HG03432 (cell line): ENCODE data around the gene TMEM185B.
A peak's percentile ranks its signal among the peaks of the same experiment; 100 is the strongest.
"Not testable (repeated sequence)": the region's sequence is repeated elsewhere in the genome, so short reads cannot be mapped to it uniquely, and the experiment has no call there.

Source experiments
- ATAC-seq: cut with Tn5 transposase; IDR thresholded peaks from one replicate; pipeline ENCODE4 v1.9.1; 2021; ENCODE audit warnings: mild to moderate bottlenecking, moderate library complexity; ENCODE audit not compliant: unreplicated experiment

TMEM185B gene

DNA sequence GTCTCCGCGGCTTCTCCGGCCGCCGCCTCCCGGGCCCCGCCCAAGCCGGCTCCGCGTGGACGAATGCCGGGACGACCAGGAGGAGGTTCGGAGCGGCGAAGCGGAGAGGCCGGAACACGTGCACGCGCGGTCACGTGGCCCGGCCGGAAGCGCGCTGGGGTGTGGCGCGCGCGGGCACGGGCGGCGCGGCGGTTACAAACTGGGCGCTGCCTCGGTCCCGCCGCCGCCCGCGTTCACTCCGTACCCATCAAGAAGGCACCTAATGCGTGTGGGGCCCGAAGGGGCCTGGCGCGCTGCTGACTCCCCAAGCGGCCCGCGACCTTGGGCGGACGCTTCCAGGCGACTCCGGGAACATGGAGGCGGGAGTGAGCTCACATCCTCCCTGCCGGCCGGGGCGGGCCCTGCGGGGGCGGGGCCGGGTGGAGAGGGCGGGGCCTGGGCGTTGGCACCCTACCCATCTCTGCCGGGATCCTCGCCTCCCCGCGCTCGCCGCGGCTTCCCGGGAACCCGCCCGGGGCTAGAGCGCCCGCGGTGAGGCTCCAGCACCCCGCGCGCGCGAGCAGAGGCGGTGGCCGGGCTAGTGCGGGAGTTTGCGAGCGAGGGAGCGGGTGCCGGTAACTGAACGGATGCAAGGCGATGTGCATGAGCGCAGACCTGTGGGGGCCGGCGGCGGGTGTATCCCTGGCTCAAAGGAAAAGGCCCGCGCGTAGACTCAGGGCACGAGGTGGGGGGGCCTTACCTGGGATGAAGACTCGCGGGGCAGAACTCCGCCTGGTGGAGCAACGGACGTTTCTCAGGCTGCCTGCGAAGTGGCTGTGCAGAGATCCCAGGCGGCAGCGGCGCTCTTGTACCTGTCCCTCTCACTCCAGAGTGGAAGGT, at the start of gene TMEM185B:
TSS of gene TMEM185B (minus strand) at position 367 of the 879 bp plus-strand sequence. CDS start 424 bp downstream, outside the sequence.
- peak; percentile 93 for ATAC-seq

DNA sequence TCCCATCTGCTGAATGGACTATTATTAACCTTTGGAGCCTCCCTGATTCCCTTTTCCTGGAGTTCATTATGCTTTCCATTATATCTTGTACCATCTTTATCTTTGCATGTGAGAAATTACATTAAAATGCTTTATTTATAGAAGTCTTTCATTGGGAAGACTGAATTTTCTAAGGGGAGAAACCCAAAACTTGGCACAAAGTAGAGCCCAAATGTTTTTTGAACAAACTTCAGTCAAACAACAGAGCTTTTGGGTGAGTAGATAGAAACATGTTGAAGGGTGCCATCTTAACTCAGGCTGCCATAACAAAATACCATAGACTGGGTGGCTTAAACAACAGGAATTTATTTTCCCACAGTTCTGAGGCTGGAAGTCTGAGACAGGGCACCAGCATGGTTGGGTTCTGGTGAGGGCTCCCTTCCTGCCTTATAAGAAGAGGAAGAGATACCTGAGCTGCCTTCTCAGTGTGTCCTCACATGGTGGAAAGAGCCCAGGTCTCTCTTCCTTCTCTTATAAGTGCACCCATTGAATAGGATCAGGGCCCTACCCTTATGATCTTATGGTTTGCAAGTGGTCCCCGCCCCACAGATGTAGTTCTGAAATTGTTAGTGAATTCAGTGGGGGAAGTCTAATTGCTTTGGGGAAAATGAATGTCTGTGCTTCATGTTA, 48.6 kb upstream of the TMEM185B start:
- ATAC-seq = no peak

DNA sequence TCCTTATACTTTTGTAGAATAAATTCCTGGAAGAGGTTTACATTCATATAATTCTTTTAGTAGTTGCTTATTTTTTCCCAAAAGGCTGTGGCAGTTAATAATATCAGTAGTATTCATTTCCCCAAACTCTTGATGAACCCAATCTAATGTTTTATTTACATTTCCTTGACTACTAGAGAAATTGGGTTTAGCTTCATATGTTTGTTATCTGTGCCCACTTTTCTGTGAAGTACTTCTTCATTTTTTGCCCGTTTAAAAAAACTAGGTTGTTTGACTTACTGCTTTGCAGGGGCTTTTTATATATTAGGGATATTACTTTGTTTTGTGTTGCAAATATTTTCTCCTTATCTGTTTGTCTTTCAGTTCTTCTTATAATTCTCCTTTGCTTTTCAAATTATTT, 46.6 kb upstream of the TMEM185B start:
- no peak for ATAC-seq

DNA sequence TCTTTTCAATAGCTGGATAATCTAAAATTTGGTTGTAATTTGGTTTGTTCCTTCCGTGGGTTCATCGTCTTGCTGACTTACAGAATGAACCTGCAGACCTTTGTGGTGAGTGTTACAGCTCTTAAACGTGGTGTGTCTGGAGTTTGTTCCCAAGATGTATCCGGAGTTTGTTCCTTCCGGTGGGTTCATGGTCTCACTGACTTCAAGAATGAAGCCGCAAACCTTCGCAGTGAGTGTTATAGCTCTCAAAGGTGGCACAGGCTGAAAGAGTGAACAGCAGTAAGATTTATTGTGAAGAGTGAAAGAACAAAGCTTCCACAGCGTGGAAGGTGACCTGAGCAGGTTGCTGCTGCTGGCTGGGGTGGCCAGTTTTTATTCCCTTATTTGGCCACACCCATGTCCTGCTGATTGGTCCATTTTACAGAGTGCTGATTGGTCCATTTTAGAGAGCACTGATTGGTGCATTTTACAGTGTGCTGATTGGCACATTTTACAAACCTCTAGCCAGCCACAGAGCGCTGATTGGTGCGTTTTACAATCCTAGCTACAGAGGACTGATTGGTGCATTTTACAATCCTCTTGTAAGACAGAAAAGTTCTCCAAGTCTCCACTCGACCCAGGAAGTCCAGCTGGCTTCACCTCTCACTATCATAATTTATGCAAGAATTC, 46.0 kb upstream of the TMEM185B start:
- ATAC-seq = no peak

DNA sequence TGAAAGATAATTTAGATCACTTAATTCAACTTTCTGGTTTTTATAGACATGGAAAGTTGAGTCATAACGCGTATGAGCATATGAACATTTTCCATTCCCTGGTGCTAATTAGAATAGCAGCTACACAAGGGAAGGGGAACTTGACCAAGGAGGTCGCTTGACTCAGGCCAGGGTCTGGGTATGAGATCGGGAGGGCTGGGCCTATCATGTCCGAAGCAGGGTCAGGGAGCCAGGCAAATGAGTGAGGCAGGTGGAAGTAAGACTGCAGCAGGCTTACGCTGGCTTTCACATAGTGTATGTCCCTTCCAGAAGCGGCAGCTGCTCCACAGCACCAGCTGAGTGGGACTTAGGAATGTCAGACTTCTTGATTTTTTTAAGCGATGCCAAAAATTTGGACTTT, 44.1 kb upstream of the TMEM185B start:
- no peak for ATAC-seq

DNA sequence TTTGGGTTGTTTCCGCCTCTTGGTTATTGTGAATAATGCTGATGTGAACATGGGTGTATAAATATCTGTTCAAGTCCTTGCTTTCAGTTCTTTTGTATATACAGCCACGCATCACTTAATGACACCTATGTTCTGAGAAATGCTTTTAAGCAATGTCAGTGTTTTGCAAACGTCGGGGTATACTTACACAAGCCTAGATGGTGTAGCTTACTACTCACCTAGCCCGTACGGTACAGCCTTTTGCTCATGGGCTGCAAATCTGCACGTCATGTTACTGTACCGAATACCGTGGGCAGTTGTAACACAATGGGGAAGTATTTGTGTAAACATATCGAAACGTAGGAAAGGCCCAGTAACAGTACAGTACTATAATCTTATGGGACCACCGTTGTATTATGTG, 41.8 kb upstream of the TMEM185B start:
- ATAC-seq = peak; percentile 51

DNA sequence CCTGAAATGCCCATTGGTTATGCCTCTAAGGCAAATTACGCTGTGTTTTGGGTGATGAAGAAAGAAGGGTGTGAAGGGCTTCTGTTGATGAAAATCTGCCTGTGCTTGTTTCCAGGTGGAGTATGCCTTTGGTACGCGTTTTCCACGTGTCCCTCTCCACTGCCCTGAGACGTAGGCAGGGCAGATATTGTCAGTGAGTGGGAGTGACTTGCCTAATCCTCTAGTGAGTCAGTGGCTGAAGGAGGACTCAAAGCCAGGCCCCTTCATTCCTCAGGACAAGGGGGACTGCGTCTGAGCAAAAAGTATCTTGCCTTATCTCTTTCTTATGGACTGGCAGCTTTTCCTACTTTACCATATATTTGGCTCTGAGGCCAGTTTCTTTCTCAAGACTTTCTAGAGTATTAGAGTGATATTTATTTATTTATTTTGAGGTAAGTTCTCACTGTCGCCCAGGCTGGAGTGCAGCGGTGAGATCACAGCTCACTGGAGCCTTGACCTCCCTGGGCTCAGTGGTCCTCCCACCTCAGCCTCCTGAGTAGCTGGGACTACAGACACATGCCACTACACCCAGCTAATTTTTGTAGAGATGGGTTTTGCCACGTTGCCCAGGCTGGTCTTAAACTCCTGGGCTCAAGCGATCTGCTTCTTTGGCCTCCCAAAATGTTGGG, 39.7 kb upstream of the TMEM185B start:
- no peak for ATAC-seq

DNA sequence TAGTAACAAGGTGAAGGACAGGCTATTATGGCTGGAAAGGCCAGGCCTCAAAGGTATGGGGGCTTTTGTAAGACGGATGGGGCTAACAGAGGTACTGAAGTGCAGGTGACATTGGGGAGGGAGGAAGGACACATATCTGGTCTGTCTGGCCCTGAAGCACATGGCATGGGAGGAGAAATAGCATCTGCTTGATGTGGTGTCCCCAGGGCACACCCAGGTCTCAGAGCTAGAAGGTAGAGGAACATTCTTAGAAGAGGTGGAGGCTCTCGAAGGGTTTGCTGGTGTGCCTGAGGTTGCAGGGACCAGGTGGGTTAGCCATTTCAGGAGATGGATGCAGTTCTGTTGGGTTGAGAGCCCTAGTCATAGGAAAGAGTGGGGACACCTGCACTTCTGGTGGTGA, 39.0 kb upstream of the TMEM185B start:
- ATAC-seq = no peak

DNA sequence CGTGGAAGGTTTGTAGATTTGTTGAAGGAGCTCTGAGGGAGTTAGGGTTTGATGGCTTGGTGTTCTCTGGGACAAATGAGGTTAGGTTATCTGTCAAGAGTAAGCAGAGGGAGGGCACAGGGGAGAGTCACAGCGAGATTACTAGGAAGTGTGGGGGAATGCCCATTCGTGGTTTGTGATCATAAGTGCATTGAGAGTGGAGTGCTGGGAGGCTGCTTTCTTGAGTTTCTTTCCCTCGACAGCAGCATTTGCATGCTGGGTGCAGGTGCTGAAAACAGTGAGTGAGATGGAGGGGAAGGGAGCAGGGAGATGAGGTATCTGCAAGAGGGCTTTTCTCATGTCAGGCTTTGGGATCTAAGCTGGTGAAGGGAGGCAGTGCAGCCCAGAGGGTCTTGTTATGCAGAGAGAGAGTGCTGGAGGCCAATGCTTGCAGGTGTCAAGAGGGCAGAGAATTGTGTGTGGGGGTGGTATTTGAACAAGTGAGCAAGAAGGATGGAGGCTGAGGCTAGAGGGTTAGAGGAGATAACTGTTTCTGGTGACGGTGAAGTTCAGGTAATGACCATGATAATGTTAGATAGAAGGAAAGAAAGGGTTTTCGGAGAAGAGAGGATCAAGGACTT, 38.3 kb upstream of the TMEM185B start:
- peak; percentile 88 for ATAC-seq

DNA sequence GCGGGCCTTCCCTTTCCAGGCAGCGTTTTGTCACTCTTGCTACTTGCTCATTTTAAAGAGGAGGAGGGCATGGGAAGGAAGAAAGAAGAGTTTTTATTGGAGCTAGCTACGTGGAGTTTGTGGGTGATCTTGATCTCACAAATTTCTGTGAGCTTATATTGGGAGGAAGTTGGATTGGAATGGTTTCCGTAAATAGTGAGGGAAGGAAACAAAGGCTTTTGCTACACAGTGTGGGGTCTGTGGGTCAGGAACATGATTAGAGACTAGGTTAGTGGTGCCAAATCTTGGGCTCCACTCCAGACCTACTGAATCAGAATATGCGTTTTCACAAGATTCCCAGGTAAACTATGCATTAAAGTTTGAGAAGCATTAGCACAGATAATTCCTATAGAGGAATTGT, 37.5 kb upstream of the TMEM185B start:
- ATAC-seq = no peak

DNA sequence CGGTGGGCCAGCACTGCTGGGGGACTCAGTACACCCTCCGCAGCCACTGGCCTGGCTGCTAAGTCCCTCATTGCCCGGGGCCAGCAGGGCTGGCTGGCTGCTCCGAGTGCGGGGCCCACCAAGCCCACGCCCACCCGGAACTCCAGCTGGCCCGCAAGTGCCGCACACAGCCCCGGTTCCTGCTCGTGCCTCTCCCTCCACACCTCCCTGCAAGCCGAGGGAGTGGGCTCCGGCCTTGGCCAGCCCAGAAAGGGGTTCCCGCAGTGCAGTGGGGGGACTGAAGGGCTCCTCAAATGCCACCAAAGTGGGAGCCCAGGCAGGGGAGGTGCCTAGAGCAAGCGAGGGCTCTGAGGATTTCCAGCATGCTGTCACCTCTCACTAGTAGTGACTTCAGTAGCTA, 36.7 kb upstream of the TMEM185B start:
- not testable (repeated sequence) for ATAC-seq

DNA sequence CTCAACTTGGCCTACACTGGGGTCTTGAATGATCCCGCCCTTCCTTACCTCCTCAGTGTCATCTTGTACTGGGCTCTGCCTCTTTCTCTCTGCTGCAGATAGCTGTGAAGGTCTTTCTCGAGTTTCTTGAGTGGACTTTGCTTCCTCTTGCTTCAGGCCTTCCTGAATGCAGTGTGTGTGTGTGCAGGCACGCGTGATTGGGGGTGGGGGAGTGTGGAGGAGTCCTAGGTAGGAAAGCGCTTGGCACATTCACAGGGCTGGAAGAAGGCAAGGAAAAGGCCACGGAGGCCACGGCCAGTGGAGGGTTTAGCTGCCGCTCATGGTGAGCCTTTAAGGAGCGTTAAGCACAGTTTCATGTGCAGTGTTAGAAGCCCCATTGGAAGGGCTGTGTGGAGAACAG, 35.0 kb upstream of the TMEM185B start:
- ATAC-seq = no peak

DNA sequence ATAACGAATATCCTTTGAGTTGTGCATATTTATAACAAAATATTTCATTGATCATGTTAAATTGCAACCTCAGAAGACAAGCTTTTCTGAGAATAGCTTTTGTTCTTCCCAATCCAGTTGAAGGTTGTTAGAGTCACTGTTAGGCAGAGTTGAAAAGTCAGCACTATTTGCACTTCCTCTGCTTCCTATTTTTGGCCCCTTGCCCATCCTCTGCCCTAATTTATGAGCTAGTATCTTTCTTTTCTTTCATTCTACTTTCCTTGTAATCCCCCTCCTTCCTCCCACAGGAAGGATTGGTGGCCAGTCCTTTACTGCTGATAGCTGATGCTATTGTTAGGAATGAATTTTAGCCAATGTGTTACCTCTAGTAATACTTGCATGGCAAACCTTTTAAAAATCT, 34.3 kb upstream of the TMEM185B start:
- no peak for ATAC-seq

DNA sequence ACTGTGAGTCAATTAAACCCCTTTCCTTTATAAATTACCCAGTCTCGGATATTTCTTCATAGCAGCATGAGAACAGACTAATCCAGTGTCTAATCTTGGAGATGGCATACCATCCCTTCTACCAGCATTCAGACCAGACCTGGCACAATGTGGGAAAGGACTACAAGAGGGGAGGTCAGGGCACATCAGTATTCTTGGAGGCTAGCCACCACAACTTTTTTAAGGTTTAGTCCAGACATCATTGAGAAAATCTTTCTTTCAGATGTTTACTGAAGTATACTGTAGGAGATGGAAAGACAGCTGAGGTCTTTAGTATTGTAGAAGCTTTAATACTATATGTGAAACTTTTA, 33.4 kb upstream of the TMEM185B start:
- ATAC-seq = no peak

DNA sequence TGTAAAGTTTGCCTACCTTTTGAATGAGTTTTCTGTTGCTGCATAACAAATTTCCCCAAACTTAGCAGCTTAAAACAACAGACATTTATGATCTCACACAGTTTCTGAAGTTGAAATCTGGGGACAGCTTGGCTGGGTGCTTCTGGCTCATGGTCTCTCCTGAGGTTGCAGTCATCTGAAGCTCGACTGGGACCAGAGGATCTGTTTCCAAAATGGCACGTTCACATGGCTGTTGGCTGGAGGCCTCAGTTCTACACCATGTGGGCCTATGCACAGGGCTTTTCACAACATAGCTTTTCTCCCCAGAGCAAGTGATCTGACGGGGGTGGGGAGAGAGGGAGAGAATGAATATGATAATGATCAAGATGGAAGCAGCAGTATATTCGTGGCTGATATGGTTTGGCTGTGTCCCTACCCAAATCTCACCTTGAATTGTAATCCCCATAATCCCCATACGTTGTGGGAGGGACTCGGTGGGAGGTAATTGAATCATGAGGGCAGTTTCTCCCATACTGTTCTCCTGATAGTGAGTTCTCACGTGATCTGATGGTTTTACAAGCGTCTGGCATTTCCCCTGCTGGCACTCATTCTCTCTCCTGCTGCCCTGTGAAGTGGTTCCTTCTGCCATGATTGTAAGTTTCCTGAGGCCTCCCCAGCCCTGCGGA, 32.9 kb upstream of the TMEM185B start:
- no peak for ATAC-seq

DNA sequence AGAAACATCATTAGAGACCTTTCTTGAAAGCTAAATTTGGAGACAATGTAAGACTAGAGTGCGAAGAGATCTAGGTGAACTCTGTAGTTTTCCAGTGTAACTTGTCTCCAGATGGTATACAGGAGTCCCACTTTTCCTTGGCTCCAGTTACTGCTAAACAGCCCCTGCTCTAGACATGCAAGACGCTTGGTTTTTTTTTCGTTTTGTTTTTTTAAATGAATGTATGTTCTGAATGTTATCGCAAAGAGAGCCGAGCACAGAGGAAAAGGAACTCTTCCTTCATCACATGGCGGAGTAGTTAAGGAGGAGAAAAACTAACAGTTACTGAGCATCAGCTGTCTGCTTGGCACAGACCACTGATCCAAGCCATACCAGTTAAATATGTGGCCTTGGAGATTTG, 31.9 kb upstream of the TMEM185B start:
- ATAC-seq = no peak

DNA sequence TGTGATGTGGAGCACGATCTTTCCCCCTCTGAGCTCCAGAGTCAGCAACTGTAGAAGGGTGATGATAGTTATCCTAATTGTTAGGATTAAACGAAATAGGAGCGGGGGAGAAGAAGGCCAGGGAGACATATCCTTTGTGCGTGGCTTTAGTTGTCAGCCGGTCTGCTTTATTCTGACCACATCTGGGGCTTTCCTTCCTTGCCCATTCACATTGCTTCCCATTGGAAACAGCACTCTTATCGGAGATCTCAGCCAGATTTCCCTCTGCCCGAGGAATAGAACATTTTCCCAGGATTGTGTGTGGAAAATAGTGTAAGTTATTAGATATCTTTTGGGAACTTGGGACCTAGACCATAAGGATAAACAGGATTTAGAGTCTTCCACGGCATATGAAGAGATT, 31.0 kb upstream of the TMEM185B start:
- ATAC-seq = no peak

DNA sequence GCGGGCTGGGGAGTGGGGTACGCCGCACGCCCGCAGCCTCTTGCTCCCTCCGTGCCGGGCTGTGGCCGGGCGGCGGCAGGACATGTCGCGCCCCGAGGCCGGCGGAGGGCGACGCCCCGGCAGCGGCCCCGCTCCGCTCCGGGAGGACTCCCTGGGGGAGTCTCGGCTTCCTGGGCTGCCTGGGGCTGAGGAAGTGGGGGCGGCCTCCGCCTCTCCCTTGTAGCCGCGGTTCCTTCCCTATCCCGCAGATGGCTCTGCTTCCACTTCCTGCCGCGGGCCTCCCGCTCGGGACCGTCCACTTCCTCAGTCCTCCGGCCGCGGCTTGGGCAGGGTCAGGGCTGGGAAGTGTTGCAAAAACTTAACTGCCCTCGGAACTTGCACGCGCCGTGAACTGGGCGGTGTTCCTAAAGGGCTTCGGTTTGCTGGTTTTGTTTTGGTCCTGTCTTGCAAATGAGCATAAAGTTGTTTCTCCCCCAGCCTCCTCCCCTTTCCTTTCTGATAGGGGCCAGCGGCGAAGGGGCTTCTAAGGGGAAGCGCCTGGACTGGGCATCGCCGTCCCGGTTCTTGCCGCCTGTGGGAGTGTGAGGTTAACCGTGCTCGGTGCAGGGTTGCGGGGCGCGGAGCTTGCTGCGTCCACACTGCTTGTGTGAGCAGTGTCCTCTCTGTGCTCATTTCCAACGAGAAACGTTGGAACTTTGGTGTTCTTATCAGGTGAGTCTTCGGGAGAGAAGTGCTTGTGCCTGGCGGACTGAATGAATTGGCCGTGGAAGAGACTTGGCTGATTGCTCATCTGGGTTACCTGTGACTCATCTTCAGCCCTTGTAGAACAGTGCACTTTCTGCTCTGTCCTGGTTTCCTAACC, 30.1 kb upstream of the TMEM185B start:
- peak; percentile 43 for ATAC-seq

DNA sequence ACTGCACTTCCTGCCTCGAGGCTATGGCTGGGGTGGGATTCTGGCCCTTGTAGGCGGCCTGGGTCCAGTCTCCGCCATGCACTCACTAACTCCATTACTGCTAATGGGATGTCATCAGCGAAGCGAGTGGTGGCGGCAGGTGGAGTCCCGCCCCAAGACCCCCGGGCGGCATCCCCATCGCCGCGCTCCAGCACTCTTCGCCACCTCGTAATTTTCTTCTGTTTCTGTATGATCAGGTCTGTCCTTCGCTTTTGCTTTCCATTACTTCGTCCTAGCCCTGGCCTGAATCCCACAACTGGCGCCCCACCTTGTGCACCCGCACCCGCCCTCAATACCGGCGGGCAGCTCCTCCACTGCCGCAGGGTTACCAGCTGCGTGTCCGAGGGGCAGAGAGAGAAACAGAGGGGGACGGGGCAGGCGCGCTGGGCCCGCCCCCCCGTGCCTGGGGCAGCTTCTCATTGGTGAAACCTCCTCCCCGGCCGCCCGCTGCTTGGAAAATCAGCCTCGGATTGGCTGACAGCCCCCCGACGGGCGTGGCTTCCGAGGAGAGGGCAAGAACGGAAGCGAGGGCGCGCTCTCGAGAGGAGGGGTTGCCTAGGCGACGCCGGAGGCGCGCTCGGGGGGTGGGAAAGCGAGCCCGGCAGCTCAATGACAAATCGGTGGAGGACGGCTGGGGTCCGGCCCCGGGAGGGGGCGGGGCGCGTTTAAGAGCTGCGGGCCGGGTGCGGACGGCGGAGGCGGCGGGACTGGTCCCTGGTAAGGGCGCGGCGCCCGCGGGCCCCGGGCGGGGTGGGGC, 29.2 kb upstream of the TMEM185B start, which contains the start of gene RALB:
TSS of gene RALB (plus strand) at position 628 of the 796 bp plus-strand sequence. CDS start 25,813 bp downstream, outside the sequence.
- ATAC-seq = peak; percentile 94
